Astrocyte of the cerebellum (primary cell): ENCODE measurements around the gene SLC17A6.

ENCODE experiments used
- DNase-seq: peaks from one replicate; pipeline ENCODE4 v3.0.0-alpha.2; 2011; ENCODE audit warnings: low read depth
- H3K4me3 ChIP-seq: 2 replicates; pipeline ENCODE4 v1.5.1; 2011; ENCODE audit warnings: mild to moderate bottlenecking, low read depth, low read length, moderate library complexity
- CTCF ChIP-seq: IDR thresholded peaks from 2 replicates; pipeline ENCODE4 v1.5.1; 2012; ENCODE audit warnings: low read length, low read depth, moderate library complexity, mild to moderate bottlenecking; ENCODE audit errors: missing control alignments
- in situ Hi-C: cut with HindIII; loops from 2 replicates; pipeline ENCODE4 v1.10.0; 2017; ENCODE audit warnings: low sequenced_read_pairs

Gene SLC17A6

GRCh38 chr11:22387126-22387525 lies 48.9 kb downstream of the SLC17A6 start:
- no peak overlapping the region for H3K4me3 ChIP-seq
- no peak for DNase-seq
- in situ Hi-C loops: no loop called here
- TF ChIP-seq CTCF: no peak

- no peak for TF ChIP-seq CTCF
- in situ Hi-C loops: no loop called here
- no peak overlapping the region for H3K4me3 ChIP-seq
- DNase-seq: no peak
Measured at GRCh38 chr11:22389526-22390282, 51.5 kb downstream of the SLC17A6 start.

- TF ChIP-seq CTCF: no peak
- in situ Hi-C loops: no loop called here
- no peak overlapping the region for H3K4me3 ChIP-seq
- DNase-seq: no peak
Measured at GRCh38 chr11:22390283-22390655, 52.1 kb downstream of the SLC17A6 start.

GRCh38 chr11:22392561-22392960 lies 54.4 kb downstream of the SLC17A6 start:
- in situ Hi-C loops: no loop called here
- no peak overlapping the region for H3K4me3 ChIP-seq
- DNase-seq: no peak
- TF ChIP-seq CTCF: no peak

- DNase-seq: no peak
- no peak overlapping the region for H3K4me3 ChIP-seq
- in situ Hi-C loops: no loop called here
- TF ChIP-seq CTCF: no peak
Measured at GRCh38 chr11:22405377-22405776, 67.2 kb downstream of the SLC17A6 start.

- TF ChIP-seq CTCF: no peak
- in situ Hi-C loops: no loop called here
- no peak for DNase-seq
- H3K4me3 ChIP-seq: no peak overlapping the region
Measured at GRCh38 chr11:22407267-22407666, 69.1 kb downstream of the SLC17A6 start.
